Superior temporal gyrus (tissue), 1 donor: ENCODE results near the gene NCAPH2.

ENCODE experiments used
- DNase-seq: peaks from one replicate; pipeline ENCODE4 v3.0.0-alpha.2; 2016; ENCODE audit errors: extremely low spot score

The NCAPH2 gene

GRCh38 chr22:50507991-50508884 lies at the start of gene NCAPH2:
NCAPH2 (plus strand) TSS chr22:50508224; CDS start chr22:50508338, 114 bp downstream.
- DNase-seq: peak; percentile 97

GRCh38 chr22:50459016-50459415 lies 49.0 kb upstream of the NCAPH2 start:
- no peak for DNase-seq

- no peak for DNase-seq
Observed at GRCh38 chr22:50459496-50460140, 48.4 kb upstream of the NCAPH2 start.

- DNase-seq: no peak
Observed at GRCh38 chr22:50460938-50461337, 47.1 kb upstream of the NCAPH2 start.

- DNase-seq: no peak
Observed at GRCh38 chr22:50461536-50461935, 46.5 kb upstream of the NCAPH2 start.

GRCh38 chr22:50461979-50462540 lies 46.0 kb upstream of the NCAPH2 start:
- DNase-seq: no peak

- DNase-seq: no peak
Observed at GRCh38 chr22:50463188-50463900, 44.7 kb upstream of the NCAPH2 start.

GRCh38 chr22:50464451-50464850 lies 43.6 kb upstream of the NCAPH2 start:
- DNase-seq: no peak

GRCh38 chr22:50465066-50465930 lies 42.7 kb upstream of the NCAPH2 start:
- no peak for DNase-seq

- DNase-seq: no peak
Observed at GRCh38 chr22:50467341-50467740, 40.7 kb upstream of the NCAPH2 start.

- DNase-seq: no peak
Observed at GRCh38 chr22:50467773-50468440, 40.1 kb upstream of the NCAPH2 start.

GRCh38 chr22:50468626-50469025 lies 39.4 kb upstream of the NCAPH2 start:
- no peak for DNase-seq

- no peak for DNase-seq
Observed at GRCh38 chr22:50469377-50470305, 38.4 kb upstream of the NCAPH2 start.

- no peak for DNase-seq
Observed at GRCh38 chr22:50470491-50470890, 37.5 kb upstream of the NCAPH2 start.

- DNase-seq: peak; percentile 81
Observed at GRCh38 chr22:50471197-50471847, 36.7 kb upstream of the NCAPH2 start.

- no peak for DNase-seq
Observed at GRCh38 chr22:50471962-50472361, 36.1 kb upstream of the NCAPH2 start.

GRCh38 chr22:50473088-50473487 lies 34.9 kb upstream of the NCAPH2 start:
- DNase-seq: no peak

- no peak for DNase-seq
Observed at GRCh38 chr22:50473855-50474671, 34.0 kb upstream of the NCAPH2 start.
